Omental fat pad (tissue), 4 donors: Measurements from ENCODE around the gene LHX3. TPM values are rescaled to one million over a fixed set of nuclear protein-coding genes. Genes with fewer than 3 reads are reported as not detected.

Experiments used
- ATAC-seq: fragments of 150-250 bp; one replicate; pipeline ENCODE4 v1.9.1; 2016; ENCODE audit warnings: mild to moderate bottlenecking, moderate library complexity; ENCODE audit not compliant: low FRiP score
- DNase-seq: peaks from one replicate; pipeline ENCODE4 v3.0.0-alpha.2; 2019; ENCODE audit warnings: low spot score
- CTCF ChIP-seq, 3 donors: fragments of 450-650 bp; IDR thresholded peaks; one replicate each; pipeline ENCODE4 v1.5.1; 2016 to 2017; ENCODE audit warnings: antibody characterized with exemption in 3 of 3, mild to moderate bottlenecking in 3 of 3, moderate library complexity in 2 of 3
- total RNA-seq, 4 donors: library from RNA; depleted of rRNA; stranded (reverse); fragments of >200 nt; gene quantifications; one replicate each; pipeline ENCODE4 v1.1.0, GENCODE V29; 2016

The LHX3 gene
- total RNA-seq, 4 donors from 2014 or later, result not detected

- ATAC-seq, result no peak
Observed at GRCh38 chr9:136172412-136173079, 32.4 kb downstream of the LHX3 start.

GRCh38 chr9:136171801-136172411 is 33.0 kb downstream of the LHX3 start:
- ATAC-seq, result no peak

More at GRCh38 chr9:136172412-136173079, 32.4 kb downstream of the LHX3 start:
- no peak for TF ChIP-seq CTCF (IDR thresholded peaks at IDR 0.05)
- no peak for DNase-seq

GRCh38 chr9:136171009-136171800 is 33.7 kb downstream of the LHX3 start:
- ATAC-seq (no peak), DNase-seq (no peak)
- TF ChIP-seq CTCF (IDR thresholded peaks at IDR 0.05), result no peak

More at GRCh38 chr9:136171801-136172411, 33.0 kb downstream of the LHX3 start:
- TF ChIP-seq CTCF (IDR thresholded peaks at IDR 0.05), result no peak
- DNase-seq, result no peak

DNA sequence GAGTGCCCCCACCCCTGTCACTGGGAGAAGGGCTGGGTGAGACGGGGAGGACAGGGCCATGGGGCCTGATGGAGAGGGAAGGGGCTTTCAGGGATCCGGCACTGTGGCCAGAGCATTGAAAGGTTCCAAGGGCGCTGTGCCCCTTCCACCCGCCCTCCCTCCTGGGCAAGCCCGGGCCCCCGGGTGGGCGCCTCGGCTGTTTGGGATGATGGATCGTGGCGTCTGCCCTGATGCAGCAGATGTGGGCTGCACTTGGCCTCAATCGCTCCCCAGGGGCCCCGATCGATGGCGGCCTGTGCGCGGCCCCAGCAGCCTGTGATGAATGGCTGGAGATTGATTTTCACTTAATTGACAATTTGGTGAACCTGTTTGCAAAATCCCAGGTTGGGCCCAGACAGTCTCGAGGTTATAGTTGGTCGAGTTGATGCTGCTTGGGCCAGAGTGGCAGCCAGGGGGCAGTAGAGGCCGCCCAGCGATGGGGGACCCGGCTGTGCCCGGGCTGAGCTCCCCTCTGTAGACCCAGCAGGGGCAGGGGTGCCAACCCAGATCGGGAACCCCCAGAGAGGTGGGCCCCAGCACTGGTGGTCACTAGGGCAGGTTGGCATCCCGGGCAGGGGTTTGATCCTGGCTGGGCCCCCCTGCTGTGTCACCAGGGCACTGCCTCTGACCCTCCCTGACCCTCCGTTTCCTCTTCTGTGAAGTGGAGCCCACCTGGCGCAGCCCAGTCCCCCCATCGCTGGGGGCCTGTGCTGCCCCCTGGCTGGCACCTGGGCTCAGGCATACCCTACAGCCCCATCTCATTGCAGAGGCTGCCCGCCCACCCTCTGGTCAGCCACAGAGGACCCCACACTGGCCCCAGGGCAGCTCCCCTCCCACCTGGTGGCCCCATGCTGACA is 34.7 kb downstream of the LHX3 start:
- DNase-seq (no peak), ATAC-seq (peak; percentile 12)

GRCh38 chr9:136169495-136169894 is 35.4 kb downstream of the LHX3 start:
- TF ChIP-seq CTCF (IDR thresholded peaks at IDR 0.05), result no peak
- no peak for ATAC-seq
- DNase-seq, result no peak

More for the DNA sequence above, 34.7 kb downstream of the LHX3 start:
- no peak for TF ChIP-seq CTCF (IDR thresholded peaks at IDR 0.05)

DNA sequence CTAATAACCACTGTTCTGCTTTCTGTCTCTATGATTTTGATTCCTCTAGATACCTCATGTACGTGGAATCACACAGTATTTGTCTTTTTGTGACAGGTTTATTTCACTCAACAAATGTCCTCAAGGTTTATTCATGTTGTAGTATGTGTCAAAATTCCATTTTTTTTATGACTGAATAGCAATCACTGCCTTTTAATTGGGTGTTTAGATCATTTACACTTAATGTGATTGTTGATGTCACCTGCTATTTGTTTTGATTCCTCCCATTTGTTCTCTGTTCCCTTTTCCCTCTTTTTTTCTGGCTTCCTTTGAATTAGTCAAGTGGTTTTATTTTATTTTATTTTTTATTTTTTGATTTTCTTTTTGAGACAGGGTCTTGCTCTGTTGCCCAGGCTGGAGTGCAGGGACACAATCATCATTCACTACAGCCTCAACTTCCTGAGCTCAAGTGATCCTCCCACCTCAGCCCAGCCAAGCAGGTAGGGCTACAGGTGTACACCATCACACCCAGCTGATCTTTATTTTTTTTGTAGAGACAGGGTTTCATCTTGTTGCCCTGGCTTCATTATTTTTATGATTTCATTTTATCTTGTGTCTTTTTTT is 41.6 kb downstream of the LHX3 start:
- no peak for DNase-seq
- TF ChIP-seq CTCF (IDR thresholded peaks at IDR 0.05), result no peak

More for the DNA sequence above, 41.6 kb downstream of the LHX3 start:
- ATAC-seq, result no peak
